Left ventricle myocardium inferior (tissue), 1 donor: ENCODE data around the gene FHIT. TPM values are rescaled to one million over a fixed set of nuclear protein-coding genes. Genes with fewer than 3 reads are reported as not detected.

Experiments used
- DNase-seq: peaks from one replicate; pipeline ENCODE4 v3.0.0-alpha.2; 2020
- H3K27ac ChIP-seq: fragments of 200-600 bp; replicated peaks from 2 replicates; pipeline ENCODE4 v1.8.0; 2021
- H3K27me3 ChIP-seq: fragments of 200-600 bp; 2 replicates; pipeline ENCODE4 v1.8.0; 2021; ENCODE audit warnings: low read depth
- H3K36me3 ChIP-seq: fragments of 200-600 bp; 2 replicates; pipeline ENCODE4 v1.8.0; 2021
- H3K4me1 ChIP-seq: fragments of 200-600 bp; 2 replicates; pipeline ENCODE4 v1.8.0; 2021
- H3K4me3 ChIP-seq: fragments of 200-600 bp; 2 replicates; pipeline ENCODE4 v1.8.0; 2021; ENCODE audit warnings: mild to moderate bottlenecking, moderate library complexity
- H3K9me3 ChIP-seq: fragments of 200-600 bp; replicated peaks from 2 replicates; pipeline ENCODE4 v1.8.0; 2021
- intact Hi-C: fragments of 100-400 bp; cut with micrococcal nuclease; formaldehyde crosslinking; loops from one replicate; pipeline ENCODE4 v1.11.0; 2022
- total RNA-seq: library from RNA; stranded (reverse); fragmentation: NEBNext Ultra II Directional; extraction: Animal tissue kit (Norgen Biotek cat#: 25700); gene quantifications from one replicate; pipeline ENCODE4 v1.2.1, GENCODE V29; 2021
- TF ChIP-seq, protein P1 (sequence below): fragments of 200-600 bp; IDR thresholded peaks from 2 replicates; pipeline ENCODE4 v1.8.0; 2021; ENCODE audit warnings: antibody characterized with exemption, mild to moderate bottlenecking, borderline replicate concordance
- donor health status: DM: no; HTN: yes; CAD: no; lungs with severe emphysema.

FHIT gene
- total RNA-seq, 1 donor from 2014 or later, result 16.0 TPM

DNA sequence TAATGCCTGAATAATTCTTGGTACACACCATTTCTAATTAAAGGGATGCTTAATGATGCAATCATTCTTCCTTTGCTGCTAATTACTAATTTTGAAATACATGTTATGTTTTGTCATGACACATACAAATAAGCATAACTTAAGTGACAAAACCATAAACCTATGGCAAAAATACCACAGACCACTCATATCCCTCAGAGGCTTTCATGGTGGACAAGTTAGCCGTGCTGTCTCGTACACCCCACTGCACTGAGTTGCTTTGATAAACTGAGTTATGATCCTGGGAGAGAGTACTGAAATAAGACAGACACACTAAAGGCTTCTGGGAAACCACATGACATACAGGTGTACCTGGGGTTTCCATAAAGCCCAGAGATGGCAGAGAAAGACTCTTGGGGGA is 913.8 kb downstream of the FHIT start:
- Histone ChIP-seq H3K36me3 (no peaks in the 10 kb centered on the region), H3K4me3 (no peak overlapping the region), H3K27ac (no peak overlapping the region), H3K4me1 (no peaks in the 10 kb centered on the region), H3K9me3 (no peaks in the 10 kb centered on the region), H3K27me3 (no peaks in the 10 kb centered on the region)
- intact Hi-C loops, result no loop called here
- TF ChIP-seq, protein P1, sequence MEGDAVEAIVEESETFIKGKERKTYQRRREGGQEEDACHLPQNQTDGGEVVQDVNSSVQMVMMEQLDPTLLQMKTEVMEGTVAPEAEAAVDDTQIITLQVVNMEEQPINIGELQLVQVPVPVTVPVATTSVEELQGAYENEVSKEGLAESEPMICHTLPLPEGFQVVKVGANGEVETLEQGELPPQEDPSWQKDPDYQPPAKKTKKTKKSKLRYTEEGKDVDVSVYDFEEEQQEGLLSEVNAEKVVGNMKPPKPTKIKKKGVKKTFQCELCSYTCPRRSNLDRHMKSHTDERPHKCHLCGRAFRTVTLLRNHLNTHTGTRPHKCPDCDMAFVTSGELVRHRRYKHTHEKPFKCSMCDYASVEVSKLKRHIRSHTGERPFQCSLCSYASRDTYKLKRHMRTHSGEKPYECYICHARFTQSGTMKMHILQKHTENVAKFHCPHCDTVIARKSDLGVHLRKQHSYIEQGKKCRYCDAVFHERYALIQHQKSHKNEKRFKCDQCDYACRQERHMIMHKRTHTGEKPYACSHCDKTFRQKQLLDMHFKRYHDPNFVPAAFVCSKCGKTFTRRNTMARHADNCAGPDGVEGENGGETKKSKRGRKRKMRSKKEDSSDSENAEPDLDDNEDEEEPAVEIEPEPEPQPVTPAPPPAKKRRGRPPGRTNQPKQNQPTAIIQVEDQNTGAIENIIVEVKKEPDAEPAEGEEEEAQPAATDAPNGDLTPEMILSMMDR, result no peak
- no peak for DNase-seq

DNA sequence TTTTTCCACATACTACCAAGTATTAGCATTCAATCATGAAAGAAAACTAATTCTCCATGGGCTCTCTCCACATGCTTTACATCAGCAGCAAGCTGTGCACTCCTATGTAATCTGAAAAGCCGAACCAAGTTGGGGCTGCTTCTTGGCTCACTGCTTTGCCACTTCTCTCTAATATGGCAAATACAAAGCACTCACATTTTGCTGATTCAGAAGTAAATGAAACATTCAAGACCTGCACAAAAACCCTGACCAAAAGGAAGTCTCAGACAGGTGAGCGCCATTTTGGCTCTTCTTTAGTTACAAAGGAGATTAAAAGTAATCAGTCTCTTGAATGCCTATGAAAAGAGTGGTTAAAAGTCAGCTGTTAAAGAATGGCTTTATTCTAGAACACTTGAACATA is 915.2 kb downstream of the FHIT start:
- intact Hi-C loops, result no loop called here
- no peak for DNase-seq
- Histone ChIP-seq H3K4me1 (no peaks in the 10 kb centered on the region), H3K27me3 (no peaks in the 10 kb centered on the region), H3K27ac (no peak overlapping the region), H3K36me3 (no peaks in the 10 kb centered on the region), H3K4me3 (no peak overlapping the region), H3K9me3 (no peaks in the 10 kb centered on the region)
- TF ChIP-seq, protein P1, result no peak

DNA sequence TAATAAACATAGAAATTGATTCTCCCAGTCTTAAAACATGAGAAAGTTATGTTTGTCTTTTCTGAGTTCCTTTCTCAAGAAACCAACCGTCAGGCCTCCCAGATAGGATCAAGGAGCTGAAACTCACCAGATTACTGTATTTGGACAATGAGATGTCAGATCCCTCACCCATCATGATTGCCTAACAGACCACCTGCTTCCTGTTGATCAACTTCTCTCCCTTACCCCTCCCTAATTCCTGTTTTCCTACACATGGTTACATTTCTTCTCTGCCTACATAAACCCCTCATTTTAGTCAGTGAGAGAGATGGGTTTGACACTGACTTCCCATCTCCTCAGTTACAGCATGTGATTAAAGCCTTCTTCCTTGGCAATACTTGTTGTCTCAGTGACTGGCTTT is 917.5 kb downstream of the FHIT start:
- no peak for DNase-seq
- Histone ChIP-seq H3K4me1 (no peaks in the 10 kb centered on the region), H3K9me3 (no peaks in the 10 kb centered on the region), H3K36me3 (no peaks in the 10 kb centered on the region), H3K27me3 (no peaks in the 10 kb centered on the region), H3K27ac (no peak overlapping the region), H3K4me3 (no peak overlapping the region)
- TF ChIP-seq, protein P1, result no peak
- intact Hi-C loops, result no loop called here

DNA sequence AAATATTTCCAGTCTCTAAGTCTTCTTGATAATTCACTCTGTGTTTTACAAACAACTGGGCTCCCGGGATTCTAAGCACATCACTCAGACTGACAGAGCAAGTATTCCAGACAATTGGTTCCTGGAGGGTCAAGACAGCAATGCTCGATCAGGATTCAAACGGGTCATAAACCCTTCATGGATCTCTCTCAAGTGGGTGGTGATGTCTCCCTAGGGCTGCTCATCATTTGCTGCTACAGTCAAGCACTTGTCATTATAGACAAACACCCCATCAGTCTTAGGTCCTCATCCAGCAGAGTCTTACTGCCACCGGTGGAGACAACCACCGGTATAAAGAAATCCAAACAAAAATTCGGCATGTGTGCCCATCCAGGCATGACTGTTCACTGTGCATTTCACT is 921.1 kb downstream of the FHIT start:
- TF ChIP-seq, protein P1, result no peak
- intact Hi-C loops, result no loop called here
- Histone ChIP-seq H3K27ac (no peak overlapping the region), H3K9me3 (no peaks in the 10 kb centered on the region), H3K36me3 (no peaks in the 10 kb centered on the region), H3K27me3 (no peaks in the 10 kb centered on the region), H3K4me3 (no peak overlapping the region), H3K4me1 (no peaks in the 10 kb centered on the region)
- DNase-seq, result no peak

DNA sequence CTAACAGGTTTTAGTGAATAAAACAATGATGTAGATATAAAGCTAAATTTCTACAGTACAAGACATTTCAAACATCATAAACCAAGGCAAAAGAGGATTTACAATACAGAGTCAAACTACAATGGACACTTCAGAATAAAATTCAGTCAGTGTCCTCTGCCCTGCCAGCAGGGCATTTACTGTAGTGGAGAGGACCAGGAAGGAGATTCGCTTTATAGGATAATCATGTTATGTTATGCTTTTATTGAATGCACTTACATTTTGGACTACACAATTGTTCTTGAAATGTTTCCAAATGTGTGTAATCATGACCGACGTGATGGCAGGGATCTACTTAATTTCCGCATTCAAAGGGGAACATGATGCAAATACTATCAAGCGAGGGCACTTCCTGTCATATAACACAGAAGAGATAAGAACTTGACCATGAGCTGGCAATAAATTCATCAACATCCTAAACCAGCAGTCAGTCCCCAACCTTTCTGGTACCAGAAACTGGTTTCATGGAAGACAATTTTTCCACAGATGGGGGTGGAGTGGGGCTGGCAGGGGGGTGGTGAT is 925.6 kb downstream of the FHIT start:
- intact Hi-C loops, result no loop called here
- Histone ChIP-seq H3K4me1 (no peaks in the 10 kb centered on the region), H3K4me3 (no peak overlapping the region), H3K27me3 (no peaks in the 10 kb centered on the region), H3K27ac (no peak overlapping the region), H3K9me3 (no peaks in the 10 kb centered on the region), H3K36me3 (no peaks in the 10 kb centered on the region)
- TF ChIP-seq, protein P1, result no peak
- no peak for DNase-seq

DNA sequence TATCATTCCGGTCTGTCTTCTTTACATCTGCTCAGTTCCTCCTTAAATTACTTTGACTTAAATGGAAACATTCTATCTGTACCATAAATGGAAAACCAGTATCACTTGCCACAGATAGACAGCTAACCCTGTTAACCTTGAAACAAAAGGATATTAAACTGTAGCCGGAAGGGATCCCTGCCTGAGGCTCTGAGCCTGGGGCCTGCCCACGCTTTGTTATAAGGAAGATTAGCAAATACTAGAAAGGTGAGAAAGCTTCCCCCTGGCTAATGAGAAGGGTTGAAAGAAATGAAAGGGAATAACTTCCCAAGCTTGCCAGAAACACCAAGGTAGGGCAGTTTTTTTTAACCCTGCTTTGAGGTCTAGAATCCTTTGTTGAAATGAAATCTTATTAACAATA is 927.6 kb downstream of the FHIT start:
- TF ChIP-seq, protein P1, result no peak
- Histone ChIP-seq H3K4me1 (no peaks in the 10 kb centered on the region), H3K36me3 (no peaks in the 10 kb centered on the region), H3K9me3 (no peaks in the 10 kb centered on the region), H3K27ac (no peak overlapping the region), H3K4me3 (no peak overlapping the region), H3K27me3 (no peaks in the 10 kb centered on the region)
- intact Hi-C loops, result no loop called here
- no peak for DNase-seq
